GM12873 (cell line): ENCODE measurements around the gene MYO1E.

Experiments used
- TF ChIP-seq, protein P1 (sequence below): IDR thresholded peaks from 2 replicates; pipeline ENCODE4 v1.5.1; 2012; ENCODE audit warnings: low read depth, mild to moderate bottlenecking, moderate library complexity, low read length, control low read depth; ENCODE audit not compliant: insufficient read depth; ENCODE audit errors: missing control alignments

Gene MYO1E

DNA sequence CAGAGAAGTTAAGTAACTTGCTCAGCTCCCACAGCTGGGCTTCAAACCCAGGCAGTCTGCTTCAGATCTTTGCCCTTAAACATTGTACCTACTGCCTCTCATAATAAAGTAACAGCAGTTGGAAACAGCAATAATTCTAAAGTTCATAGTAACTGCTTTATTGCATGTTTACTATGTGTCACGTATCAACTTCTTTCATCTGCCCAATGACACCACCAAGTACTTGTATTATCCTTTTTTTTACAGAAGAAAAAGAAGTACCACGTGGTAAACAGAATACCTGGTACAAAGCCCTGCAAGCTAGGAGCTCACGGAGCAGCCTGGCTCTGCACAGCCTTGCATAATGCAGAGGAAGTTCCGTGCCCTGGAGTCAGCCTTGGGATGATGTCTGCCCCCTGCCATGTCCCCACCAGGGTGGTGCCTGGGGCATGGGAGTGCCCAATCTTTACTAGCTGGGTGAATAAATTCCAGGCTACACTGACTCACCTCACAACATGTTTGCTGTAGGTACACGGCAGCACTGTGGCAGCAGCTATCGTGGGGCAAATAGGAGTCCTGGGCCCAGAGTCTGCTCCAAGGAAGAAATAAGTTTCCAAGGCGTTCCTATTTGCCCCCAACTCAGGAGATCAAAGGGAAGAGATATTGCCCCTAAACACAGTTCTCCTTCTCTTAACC lies 88.8 kb downstream of the MYO1E start:
- TF ChIP-seq, protein P1, sequence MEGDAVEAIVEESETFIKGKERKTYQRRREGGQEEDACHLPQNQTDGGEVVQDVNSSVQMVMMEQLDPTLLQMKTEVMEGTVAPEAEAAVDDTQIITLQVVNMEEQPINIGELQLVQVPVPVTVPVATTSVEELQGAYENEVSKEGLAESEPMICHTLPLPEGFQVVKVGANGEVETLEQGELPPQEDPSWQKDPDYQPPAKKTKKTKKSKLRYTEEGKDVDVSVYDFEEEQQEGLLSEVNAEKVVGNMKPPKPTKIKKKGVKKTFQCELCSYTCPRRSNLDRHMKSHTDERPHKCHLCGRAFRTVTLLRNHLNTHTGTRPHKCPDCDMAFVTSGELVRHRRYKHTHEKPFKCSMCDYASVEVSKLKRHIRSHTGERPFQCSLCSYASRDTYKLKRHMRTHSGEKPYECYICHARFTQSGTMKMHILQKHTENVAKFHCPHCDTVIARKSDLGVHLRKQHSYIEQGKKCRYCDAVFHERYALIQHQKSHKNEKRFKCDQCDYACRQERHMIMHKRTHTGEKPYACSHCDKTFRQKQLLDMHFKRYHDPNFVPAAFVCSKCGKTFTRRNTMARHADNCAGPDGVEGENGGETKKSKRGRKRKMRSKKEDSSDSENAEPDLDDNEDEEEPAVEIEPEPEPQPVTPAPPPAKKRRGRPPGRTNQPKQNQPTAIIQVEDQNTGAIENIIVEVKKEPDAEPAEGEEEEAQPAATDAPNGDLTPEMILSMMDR: no peak

DNA sequence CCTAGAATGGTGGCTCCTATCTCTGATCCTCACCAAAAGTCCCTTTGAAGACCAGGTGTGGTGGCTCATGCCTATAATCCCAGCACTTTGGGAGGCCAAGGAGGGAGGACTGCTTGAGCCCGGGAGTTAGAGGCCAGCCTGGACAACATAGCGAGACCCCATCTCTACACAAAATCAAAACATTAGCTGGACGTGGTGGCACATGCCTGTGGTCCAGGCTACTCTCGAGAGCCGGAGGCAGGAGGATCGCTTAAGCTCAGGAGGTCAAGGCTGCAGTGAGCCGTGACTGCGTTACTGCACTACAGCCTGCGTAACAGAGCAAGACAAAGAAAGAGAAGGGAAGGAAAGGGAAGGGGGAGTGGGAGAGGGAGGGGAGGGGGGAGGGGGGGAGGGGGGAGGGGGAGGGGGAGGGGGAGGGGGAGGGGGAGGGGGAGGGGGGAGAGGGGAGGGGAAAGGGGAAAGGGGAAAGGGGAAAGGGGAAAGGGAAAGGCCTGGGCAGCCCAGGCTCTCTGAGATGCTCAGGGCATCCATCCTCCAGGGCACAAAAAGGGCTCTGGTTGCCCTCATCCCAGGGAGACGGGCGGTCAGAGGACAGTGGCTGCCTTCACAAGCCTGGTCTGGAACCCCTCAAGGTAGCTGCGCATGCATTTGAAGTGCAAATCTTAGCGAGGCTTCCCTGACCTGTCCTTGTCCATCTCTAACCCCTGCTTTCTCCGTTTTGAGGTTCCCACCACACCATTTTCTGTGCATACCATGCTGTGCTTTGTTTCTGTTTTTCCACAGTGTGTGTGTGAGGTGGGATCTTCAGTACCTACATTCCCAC lies 89.9 kb downstream of the MYO1E start:
- TF ChIP-seq, protein P1: no peak

DNA sequence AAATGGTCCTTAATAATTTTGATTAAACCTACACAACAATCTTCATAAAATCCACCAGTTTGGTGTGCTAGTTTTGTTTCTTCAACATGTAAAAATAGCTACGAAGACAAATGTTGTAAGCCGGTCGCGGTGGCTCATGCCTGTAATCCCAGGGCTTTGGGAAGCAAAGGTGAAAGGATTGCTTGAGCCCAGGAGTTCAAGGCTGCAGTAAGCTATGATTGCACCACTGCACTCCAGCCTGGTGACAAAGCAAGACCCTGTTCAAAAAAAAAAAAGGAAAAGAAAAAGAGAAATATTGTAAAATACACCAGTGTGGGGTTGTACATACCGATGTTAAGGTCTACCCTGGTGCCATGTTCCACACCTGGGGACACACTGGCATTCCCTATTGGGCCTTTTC lies 91.0 kb downstream of the MYO1E start:
- TF ChIP-seq, protein P1: no peak

DNA sequence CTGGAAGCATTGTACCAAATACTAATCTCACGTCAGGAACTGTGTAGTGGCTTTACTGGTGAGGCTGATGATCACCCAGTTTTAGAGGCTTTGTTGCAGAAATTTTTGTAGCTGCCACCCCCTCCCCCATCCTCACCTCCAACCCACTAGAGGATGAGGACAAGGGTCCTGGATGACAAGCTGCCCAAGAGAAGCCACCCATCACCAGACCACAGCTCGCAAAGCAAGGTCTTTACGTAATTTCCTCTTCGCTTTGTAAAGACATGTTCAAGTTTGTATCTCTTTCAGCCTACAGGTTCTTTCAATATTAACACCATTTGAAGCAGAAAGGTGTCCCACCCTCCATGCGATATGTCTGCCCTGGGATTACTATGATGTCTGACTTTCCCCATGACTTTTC lies 91.8 kb downstream of the MYO1E start:
- TF ChIP-seq, protein P1: no peak

DNA sequence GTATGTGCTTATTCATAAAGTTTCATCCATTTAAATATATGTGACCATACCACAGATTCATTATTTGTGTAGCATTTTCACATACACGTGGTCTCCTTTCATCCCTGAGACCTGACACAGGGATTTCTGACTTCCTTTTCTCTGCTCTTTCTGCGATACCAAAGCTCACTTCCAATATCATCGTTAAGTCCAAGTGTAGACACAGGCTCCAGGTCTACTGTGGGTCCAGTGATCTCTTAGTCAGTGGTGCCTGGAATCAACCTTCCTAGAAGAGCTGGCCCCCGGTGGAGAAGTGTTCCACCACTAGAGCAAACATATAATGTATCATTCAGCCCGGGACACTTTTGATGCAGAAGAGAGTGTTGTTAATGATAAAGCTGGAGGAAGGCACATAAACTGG lies 93.6 kb downstream of the MYO1E start:
- TF ChIP-seq, protein P1: no peak

DNA sequence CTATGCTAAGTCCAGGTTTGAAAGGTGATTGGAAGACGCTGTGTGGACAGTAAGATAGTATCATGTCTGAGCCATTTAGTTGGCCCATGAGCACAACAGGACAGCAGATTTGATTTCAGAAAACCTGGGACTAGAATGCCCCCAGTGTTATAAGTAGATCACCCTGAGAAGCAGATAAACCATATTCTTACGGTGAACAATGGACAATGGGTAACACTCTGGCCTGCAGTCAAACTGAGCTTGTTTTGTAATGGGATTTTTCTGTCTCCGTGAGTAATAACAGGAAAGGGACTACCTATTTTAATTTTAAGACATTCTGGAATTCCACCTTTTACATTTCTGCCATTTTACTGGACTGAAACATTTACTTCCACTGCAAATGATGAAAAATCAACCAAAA lies 94.6 kb downstream of the MYO1E start:
- TF ChIP-seq, protein P1: no peak

DNA sequence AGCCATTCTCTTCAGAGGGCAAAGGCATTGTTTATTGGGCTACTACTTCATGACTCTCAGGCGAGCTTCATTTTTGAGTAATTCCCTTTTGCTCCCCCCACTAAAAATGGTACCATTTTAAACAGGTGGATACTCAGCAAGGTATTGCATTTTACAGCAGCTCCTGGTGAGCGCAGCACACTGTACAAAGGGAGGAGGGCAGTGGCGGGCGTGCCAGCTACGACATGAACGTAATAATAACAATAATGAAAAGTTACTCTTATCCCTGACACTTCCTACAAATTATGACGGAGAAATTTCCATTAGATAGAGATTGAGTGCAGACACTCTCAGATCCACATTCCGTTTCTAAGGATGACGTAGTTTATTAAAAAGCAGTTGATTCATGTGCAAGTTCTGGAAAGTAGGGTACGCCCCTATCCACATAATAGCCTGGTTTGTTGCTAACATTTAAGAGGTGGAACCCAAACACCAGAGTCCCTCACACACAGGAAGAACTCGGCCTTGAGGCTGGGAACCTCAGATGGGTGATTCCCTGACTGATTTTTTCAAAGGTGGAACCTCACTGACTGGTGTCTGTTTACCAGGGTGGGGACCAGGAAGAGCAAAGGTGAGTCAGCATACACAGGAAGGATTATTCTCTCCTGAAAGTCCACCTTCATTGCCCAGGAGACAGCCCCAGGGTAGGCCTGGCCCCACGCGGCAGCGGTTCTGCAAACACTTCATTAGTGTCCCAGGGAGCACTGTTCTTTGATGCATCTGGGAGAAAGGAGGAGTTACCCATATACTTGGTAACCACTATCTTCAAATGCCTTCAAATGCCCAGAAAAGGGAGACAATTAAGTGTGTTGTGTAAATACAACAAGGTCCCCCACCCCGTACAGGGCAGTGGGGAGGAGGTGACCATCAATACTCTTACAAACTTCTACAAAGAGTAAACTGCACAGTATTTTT lies 96.2 kb downstream of the MYO1E start:
- TF ChIP-seq, protein P1: no peak
